Astrocyte (in vitro differentiated cells and primary cell): ENCODE results near the gene ACYP2.

ENCODE experiments used
- CTCF ChIP-seq: IDR thresholded peaks from 2 replicates; pipeline ENCODE4 v1.5.1; 2011; ENCODE audit warnings: low read depth, mild to moderate bottlenecking, inconsistent platforms, low read length, moderate library complexity; ENCODE audit not compliant: insufficient read depth
- EZH2 ChIP-seq: IDR thresholded peaks from 2 replicates; pipeline ENCODE4 v1.6.1; 2012; ENCODE audit warnings: mild to moderate bottlenecking, low read length, inconsistent platforms; ENCODE audit not compliant: insufficient read depth

- TF ChIP-seq CTCF = no peak
- TF ChIP-seq EZH2 = no peak
These were observed 97.7 kb downstream of the ACYP2 start for GRCh38 chr2:54213082-54213481.
